ENCODE data around the gene ACAD8. TPM values are rescaled to one million over a fixed set of nuclear protein-coding genes. Genes with fewer than 3 reads are reported as not detected.
"Not testable (repeated sequence)": the region's sequence is repeated elsewhere in the genome, so short reads cannot be mapped to it uniquely, and the experiment has no call there.

ACAD8 gene
- total RNA-seq, 4 donors from 2014 or later = 26.0 to 35.1 (median 30.1) TPM

GRCh38 chr11:134283461-134284230 lies 30.3 kb downstream of the ACAD8 start:
- Histone ChIP-seq H3K4me3 (no peak overlapping the region), H3K4me1 (no peaks in the 10 kb centered on the region), H3K9me3 (no peaks in the 10 kb centered on the region), H3K27ac (no peak overlapping the region), H3K36me3 (no peaks in the 10 kb centered on the region), H3K27me3 (peaks cover 0 to 27% of the 10 kb centered on the region in 2 donors)
- DNase-seq (ENCODE audit: low spot score in 2 of 2) = no peak
- WGBS, 2 donors = 75 to 79% methylated on average over 16 of the region's 16 CpGs
- no peak for TF ChIP-seq POLR2A (IDR thresholded peaks at IDR 0.05)
- no peak for TF ChIP-seq EP300 (IDR thresholded peaks at IDR 0.05)
- no peak for TF ChIP-seq CTCF (IDR thresholded peaks at IDR 0.05)

- not testable (repeated sequence) for H3K4me1 ChIP-seq; H3K4me3 ChIP-seq; H3K27ac ChIP-seq; H3K36me3 ChIP-seq; H3K9me3 ChIP-seq; DNase-seq (ENCODE audit: low spot score in 2 of 2)
- 86 to 88% methylated on average over 5 of the region's 5 CpGs for WGBS, 2 donors
- peaks cover 0 to 19% of the 10 kb centered on the region in 2 donors for H3K27me3 ChIP-seq
Measured at GRCh38 chr11:134284349-134284748, 31.0 kb downstream of the ACAD8 start.

- no peaks in the 10 kb centered on the region for H3K36me3 ChIP-seq
- WGBS, 2 donors = 74 to 76% methylated on average over 12 of the region's 12 CpGs
- H3K4me3 ChIP-seq = no peak overlapping the region
- no peak for DNase-seq (ENCODE audit: low spot score in 2 of 2)
- no peaks in the 10 kb centered on the region for H3K9me3 ChIP-seq
- TF ChIP-seq CTCF (IDR thresholded peaks at IDR 0.05) (no peak), POLR2A (IDR thresholded peaks at IDR 0.05) (no peak), EP300 (IDR thresholded peaks at IDR 0.05) (no peak)
- H3K27ac ChIP-seq = no peak overlapping the region
- peaks cover 0 to 11% (median 0%) of the 10 kb centered on the region in 4 donors for H3K4me1 ChIP-seq
- H3K27me3 ChIP-seq = no peaks in the 10 kb centered on the region
Measured at GRCh38 chr11:134287561-134287960, 34.2 kb downstream of the ACAD8 start.

GRCh38 chr11:134288486-134288885 lies 35.1 kb downstream of the ACAD8 start:
- no peak for DNase-seq (ENCODE audit: low spot score in 2 of 2)
- H3K4me3 ChIP-seq = no peak overlapping the region
- no peaks in the 10 kb centered on the region for H3K9me3 ChIP-seq
- H3K4me1 ChIP-seq = peaks cover 0 to 11% (median 0%) of the 10 kb centered on the region in 4 donors
- no peak for TF ChIP-seq EP300 (IDR thresholded peaks at IDR 0.05)
- TF ChIP-seq POLR2A (IDR thresholded peaks at IDR 0.05) = no peak
- no peak for TF ChIP-seq CTCF (IDR thresholded peaks at IDR 0.05)
- no peaks in the 10 kb centered on the region for H3K36me3 ChIP-seq
- H3K27ac ChIP-seq = no peak overlapping the region
- WGBS, 2 donors = 92 to 94% methylated on average over 13 of the region's 13 CpGs
- H3K27me3 ChIP-seq = no peaks in the 10 kb centered on the region

- 67 to 84% methylated on average over 4 of the region's 4 CpGs for WGBS, 2 donors
- DNase-seq (ENCODE audit: low spot score in 2 of 2) = no peak
- H3K27me3 ChIP-seq = no peaks in the 10 kb centered on the region
- no peak for TF ChIP-seq POLR2A (IDR thresholded peaks at IDR 0.05)
- TF ChIP-seq EP300 (IDR thresholded peaks at IDR 0.05) = no peak
- no peak for TF ChIP-seq CTCF (IDR thresholded peaks at IDR 0.05)
- H3K4me3 ChIP-seq = no peak overlapping the region
- peaks cover 0 to 11% (median 0%) of the 10 kb centered on the region in 4 donors for H3K4me1 ChIP-seq
- no peaks in the 10 kb centered on the region for H3K9me3 ChIP-seq
- H3K27ac ChIP-seq = no peak overlapping the region
- H3K36me3 ChIP-seq = no peaks in the 10 kb centered on the region
Measured at GRCh38 chr11:134289167-134289566, 35.8 kb downstream of the ACAD8 start.
